GM19455 (cell line): ENCODE measurements around the gene ESYT2.

ENCODE experiments used
- ATAC-seq: cut with Tn5 transposase; IDR thresholded peaks from one replicate; pipeline ENCODE4 v1.9.1; 2021; ENCODE audit not compliant: unreplicated experiment

Gene ESYT2

DNA sequence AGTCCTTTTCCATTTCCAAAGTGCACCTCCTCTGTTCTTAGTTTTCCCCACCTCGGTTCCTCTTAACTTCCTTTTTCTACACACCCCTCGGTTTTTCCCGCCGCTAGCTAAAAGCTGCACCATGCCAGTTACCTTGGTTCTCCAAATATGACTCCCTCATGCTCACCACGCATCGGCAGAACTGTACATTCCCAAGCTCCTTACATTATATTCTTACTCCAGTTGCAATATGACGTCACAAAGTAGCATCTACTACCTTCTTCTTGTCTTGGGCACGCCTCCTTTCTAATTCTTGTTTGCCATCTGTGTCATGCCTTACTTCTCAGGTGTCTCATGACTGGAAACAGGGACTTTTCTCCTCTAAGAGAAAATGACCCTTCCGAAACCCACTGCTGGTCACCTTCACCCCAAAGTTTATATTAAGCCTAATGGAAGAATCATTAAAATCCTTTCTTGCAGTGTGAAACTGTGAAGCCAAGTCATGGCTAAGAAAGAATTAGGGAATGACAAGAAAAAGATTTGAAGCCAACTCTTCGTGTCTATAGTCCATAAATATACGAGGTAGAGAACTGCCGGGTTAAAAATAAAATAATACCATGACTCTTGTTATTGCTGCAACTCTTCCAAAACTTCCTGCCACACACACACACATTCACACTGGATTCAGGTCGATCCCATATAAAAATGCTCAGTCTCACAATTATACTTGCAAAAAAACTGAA, 1.7 kb downstream of the ESYT2 start:
- no peak for ATAC-seq

DNA sequence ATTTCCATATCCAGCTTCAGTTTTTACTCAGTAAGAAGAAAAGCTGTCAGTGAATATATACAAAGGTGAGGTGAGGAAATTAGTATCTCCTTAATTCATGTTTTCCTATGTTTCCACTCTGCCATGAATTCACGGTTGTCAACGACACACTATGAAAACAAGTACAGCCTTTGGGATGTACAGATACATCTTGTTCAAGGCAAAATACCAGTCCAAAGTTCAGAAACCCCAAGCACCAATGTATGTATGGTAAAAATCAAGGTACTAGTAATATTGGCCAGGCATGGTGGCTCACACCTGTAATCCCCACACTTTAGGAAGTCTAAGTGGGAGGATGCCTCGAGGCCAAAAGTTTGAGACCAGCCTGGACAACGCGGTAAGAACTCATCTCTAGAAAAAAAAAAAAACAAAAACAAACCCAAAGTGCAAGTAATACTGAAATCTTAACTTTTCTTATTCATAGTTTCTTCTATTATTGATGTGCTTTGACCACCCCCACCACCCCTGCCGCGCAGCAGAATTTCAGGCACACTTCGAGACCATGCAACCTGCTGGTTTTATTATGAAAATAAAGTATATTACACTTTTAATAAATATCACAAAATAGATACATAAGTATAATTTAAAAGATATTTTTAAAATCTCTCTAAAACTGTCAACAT, 3.5 kb downstream of the ESYT2 start:
- ATAC-seq: no peak

DNA sequence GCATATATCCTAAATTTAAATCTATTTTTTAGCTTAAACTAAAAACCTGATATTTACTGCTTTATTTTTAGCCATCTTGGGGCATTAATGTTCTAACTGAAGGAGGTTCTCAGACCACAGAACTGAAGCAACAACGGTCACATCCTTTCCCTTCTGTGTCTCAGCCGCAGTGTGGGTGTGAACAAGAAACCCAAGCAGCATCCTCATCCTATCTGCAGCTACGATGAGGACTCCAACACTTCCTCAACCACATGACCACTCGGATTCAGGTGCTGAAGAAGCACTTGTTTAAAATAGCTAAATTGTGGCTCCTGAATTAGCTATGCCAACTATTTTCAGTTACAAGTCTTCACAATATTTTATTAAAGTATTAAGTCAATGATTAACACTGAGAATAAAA, 5.3 kb downstream of the ESYT2 start:
- ATAC-seq: peak; percentile 50

DNA sequence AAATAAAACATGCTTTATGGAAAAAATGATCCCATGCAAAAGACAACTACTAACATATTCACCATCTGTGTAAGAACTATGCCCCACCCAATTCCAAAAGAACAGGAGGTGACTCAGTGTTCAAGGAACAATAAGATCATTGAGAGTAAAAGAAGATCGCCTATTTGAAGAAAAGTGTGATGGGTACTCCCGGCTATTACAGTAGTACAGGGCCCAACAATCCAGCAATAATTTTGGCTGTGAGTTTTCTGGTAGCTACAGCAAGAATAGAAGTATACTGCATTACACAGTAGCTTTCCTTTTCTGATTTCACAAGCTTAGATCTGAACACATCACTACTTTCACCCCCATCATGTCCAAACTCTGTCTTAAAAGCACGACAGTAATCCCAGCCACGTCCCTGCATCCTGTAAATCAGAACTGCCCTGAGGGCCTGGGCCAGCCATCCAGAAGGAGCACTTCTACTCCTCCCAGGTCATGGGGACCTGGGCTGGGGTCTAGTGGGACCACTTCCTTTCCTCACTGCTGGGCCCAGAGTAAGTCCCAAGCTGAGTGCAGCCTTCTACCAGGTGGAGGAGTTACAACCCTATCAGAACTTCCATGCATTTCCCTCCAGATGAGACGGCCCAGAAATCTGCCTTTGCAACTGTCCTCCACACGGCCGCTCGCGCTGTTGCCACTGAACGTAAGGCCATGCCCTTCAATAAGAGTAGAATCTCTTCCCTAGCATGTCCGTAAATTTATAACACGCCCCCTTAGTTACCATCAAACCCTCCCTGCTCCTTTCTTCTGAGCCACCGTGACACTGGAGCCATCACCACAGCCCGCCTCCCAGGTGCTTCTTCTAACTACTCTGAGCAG, 7.9 kb downstream of the ESYT2 start:
- no peak for ATAC-seq

DNA sequence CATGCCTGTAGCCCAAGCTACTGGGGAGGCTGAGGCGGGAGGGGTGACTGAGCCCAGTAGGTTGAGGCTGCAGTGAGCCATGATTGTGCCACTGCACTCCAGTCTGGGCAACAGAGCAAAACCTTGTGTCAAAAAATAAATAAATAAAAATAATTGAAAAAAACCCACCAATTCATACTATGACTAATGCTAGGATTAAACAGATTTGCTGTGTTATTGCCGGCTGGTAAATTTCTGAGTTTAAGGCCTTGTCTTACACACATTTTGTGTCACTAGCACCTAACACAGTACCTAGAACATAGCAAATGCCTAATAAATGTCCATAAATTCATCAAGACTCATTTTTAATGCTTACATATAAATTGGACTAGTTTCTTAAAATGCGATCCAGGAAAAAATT, 8.7 kb downstream of the ESYT2 start:
- ATAC-seq: no peak

DNA sequence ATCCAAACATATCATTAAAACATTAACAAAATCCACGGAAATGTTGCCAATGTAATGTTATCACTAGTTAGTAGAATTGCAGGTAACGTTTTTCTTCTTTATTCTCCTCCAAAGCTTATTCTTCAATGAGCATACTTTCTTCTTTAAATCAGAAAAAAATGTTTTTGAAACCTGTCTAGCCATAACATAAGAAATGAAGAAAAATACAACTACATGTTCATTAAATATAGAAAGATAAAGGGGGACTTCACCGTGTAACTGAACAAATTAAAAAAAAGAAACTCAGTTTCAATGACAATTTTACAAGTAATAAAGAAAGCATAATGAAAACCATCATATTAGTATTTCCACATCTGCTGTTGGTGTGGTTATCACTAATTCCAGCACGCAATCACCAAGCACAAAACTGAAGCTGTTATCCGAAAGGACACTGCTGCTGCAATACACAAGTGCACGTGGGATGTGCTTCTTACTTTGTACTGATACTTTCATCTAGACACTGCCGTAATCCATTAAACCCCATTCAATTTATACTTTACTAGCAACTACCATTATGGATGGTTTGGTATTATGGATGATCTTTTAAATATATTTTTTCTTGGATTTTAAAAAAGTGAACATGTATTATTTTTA, 9.6 kb downstream of the ESYT2 start:
- no peak for ATAC-seq

DNA sequence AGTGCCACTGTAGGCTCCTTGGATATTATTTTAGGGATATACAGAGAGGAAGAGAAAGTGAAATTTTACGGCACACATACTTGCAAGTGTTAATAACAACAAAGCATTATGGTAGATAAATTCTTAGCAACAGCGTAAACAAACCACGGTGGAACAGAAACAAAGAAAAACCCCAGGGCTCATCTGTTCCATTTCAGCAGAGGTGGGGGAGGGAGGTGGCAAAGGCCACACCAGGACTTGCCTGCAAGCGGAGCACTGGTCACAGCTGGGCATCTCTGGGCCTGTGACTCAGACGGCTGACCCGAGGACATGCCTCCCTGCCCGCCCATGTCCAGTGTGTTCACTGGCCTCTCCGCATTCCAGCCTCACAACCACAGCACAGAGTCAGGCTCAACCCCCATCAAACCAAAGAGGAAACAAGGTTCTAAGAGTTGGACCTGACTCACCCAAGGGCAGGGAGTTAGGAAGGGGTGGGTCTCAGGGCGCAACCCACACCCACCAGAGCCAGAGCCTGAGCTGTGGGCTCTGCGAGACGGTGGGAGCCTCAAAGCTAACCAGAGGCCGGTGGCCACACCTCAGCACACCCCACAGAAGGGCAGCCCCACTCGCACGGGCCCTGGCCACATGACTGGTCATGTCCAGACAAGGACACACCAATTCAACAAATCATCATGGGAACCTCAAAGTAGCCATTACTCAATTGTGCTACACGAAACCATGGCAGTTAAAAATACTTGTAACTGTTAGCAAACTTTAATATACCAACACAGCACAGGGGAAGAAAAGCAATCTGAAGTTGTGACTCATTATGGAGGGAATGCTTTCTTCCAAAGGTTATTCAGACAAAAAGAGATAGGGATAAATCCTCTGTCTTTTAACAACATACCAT, 10.7 kb downstream of the ESYT2 start:
- ATAC-seq: peak; percentile 88

DNA sequence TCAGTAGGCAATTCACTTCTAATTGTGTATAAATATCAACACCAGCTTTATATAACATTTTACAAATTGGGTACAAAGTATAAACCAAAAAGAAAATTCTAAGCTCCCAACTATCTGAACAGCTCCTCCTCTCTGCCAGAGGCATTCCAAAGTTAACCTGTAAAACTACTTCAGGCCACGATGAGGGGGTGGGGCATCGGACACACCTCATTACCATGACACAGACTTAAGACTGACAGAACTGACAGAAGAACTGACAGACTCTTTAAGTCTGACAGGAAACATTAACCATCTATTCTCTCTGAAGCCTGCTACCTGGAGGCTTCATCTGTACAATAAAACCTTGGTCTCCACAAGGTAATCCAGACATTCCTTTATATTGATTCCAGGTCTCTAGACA, 12.3 kb downstream of the ESYT2 start:
- ATAC-seq: no peak

DNA sequence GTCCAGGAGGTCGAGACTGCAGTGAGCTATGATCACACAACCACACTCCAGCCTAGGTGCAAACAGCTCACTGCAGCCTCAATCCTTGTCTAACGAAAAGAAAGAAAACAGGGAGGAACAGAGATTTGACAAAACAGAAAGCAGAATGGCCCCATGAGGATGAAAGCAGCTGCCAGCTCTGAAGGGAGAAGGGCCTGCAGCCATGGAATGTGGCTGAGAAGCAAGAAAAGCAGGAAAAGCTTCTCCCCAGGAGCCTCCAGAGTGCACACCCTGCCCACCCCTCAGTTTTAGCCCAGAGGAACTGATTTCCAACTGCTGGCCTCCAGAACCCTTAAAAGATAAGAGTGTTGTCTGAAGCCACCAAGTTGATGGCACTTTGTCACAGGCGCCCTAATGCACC, 13.0 kb downstream of the ESYT2 start:
- no peak for ATAC-seq

DNA sequence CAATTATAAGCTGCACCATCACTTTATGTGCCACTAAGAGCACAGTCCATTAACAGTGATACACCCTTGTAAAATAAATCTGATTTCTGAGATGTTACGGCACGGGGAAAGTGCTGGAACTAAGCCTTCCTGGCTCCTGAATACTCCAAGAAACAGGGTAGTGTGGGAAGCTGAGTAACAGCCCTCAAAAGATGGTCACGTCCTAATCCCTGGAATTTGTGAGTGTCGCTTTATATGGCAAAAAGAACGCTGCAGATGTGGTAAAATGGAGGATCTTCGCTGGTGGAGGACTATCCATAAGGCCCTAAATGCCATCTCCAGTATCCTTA, 13.5 kb downstream of the ESYT2 start:
- no peak for ATAC-seq

DNA sequence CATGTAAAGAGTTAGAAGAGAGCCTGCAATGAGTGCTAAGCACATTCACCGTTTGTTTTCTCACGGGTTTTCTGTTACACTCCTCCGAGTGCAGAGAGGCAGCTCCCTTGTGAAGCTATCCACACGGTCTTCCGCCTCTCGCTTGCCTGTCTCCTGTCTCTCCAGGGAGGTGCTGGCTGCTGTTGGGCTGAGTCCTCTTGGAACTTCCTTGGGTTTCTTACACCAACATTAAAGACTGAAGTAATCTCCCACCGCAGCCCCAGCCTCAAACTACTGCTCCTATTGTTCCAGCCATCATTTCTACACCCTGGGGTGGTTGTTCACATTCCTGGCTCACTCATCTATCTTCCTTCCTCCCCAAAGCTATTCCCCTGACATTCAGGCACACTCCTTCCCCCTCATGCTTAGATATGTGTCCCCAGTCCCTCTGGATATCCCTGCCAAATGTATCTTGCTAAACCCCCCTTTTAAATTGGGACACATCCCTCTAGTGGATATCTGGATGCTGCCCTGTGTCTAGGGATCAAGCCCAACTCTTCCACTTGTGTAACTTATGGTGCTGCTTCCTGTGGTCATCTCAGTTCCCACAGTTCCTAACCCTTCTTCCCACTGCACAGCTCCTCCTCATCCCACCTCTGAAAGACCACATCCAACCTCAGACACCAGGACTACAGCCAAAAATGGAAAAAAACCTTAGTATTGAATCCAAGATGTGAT, 14.1 kb downstream of the ESYT2 start:
- ATAC-seq: no peak

DNA sequence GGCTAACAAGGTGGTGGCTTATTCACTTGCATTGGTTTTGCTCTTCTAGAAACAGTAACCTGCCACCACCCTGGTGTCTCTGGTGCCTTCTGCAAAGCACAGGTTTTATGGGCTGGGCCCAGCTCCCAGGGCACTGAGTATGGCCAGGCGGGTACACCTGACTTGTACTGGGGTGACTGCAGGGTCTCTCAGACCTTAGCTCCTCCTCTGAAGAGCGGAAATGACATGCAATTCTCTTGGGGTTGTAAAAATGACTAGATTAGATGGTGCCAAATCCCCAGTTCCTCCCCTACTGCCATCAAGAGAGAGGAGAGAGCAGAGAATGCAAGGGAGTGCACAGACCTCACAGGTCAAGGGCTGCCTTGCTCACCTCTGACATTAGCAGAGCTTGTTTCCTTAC, 14.7 kb downstream of the ESYT2 start:
- ATAC-seq: no peak

DNA sequence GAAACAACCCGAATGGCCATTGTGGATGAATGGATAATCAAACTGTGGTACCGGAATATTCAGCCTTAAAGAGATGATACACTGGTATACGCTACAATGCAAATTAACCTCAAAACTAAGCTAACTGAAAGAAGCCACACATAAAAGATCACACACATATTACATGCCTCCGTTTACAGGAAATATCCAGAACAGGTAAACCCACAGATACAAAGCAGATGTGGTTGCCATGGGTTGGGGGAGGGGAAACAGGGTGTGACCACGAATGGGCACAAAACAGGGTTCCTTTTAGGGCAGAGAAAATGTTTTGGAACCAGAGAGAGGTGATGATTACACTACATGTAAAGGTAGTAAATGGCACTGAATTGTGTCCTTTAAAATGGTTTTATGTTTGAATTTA, 16.6 kb downstream of the ESYT2 start:
- ATAC-seq: no peak

DNA sequence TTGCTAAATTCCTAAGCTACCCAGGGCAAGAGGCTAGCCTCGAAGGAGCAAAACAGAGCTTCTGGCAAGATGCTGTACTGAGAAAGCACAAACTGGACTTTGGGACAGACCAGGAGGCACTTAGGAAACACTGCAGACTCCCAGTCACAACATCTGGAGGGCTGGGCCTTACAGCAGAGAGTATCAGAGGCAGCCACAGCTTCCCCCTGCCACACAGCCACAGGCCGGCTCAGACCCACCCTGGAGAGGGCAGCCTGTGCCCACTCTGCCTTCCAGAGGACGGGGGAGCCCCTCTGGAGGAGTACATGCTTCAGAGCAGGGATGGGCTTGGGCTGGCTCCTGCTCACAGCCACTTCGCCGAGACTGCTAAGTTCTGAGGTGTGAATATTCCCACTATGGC, 17.4 kb downstream of the ESYT2 start:
- ATAC-seq: no peak

DNA sequence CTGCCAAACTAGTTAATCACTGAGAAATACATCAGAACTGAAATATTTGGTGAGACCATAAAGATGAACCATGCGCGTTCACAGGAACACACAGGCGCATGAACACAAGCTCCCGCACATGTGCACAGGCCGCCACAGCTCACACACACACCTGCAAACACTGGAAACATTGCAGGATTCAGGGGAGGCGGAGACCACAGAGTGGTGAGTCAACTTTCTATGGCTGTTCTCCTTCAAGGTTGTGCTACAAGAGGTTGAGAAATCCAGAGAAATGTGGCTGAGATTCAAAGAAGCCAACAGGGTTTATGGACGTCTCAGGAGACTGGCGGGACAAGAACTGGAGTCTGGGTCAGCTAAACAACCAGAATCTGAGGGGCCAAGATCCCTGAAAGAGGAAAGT, 17.8 kb downstream of the ESYT2 start:
- no peak for ATAC-seq

DNA sequence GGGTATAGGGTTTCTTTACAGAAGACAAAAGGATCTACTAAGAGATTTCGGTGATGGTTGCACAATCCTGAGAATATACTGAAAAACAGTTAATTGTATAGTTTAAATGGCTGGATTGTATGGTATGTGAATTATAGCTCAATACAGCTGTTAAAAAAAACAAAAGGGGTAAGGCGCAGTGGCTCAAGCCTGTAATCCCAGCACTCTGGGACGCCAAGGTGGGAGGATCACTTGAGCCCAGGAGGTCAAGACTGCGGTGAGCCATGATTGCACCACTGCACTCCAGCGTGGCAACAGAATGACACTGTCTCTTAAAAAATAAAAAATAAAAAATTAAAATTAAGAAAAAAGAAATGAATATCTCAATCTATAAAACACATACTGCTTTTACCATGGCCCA, 18.5 kb downstream of the ESYT2 start:
- no peak for ATAC-seq

DNA sequence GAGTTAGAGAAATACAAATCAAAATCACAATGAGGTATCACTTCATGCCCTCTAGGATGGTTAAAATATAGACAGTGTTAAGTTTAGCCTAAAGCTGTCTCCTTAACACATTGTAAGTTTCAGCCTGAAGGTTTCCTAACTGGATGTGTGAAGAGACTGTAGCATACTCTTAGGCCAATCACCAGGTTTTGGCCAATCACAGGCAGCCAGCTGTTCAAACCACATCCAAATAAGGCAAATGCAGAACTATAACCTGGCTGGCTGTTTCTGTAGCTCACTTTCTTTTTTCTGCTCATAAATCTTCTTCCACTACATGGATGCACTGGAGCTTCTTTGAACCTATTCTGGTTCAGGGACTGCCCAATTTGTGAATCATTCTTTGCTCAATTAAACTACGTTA, 19.7 kb downstream of the ESYT2 start:
- no peak for ATAC-seq

DNA sequence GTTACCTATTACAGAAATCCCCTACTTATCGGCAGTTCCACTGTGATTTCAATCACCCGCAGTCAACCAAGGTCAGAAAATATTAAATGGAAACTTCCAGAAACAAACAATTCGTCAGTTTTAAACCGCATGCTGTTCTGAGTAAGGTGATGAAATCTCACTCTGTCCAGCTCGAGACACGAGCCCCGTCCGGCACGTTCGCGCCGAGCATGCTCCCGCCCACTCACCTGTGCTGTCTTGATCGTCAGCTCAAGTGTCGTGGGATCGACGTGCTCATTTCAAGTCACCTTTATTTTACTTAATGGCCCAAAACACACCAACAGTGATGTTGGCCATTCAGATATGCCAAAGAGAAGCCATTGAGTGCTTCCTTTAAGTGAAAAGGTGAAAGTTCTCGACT, 21.2 kb downstream of the ESYT2 start:
- no peak for ATAC-seq

DNA sequence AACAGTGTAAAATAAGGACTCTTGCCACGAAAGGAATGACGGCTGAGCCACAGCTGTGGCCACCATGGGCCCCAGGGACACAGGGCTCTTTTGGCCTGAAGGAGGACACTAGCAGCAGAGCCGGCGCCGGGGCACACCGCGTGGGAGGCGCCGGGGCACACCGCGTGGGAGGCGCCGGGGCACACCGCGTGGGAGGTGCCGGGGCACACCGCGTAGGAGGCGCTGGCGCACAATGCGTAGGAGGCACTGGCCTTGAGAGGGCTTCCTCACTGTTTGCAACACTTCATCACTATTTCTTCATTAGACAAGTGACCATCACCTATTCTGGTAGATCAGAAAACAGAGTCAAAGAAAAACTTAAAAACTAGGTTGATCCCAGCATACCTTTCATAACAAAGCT, 23.4 kb downstream of the ESYT2 start:
- no peak for ATAC-seq

DNA sequence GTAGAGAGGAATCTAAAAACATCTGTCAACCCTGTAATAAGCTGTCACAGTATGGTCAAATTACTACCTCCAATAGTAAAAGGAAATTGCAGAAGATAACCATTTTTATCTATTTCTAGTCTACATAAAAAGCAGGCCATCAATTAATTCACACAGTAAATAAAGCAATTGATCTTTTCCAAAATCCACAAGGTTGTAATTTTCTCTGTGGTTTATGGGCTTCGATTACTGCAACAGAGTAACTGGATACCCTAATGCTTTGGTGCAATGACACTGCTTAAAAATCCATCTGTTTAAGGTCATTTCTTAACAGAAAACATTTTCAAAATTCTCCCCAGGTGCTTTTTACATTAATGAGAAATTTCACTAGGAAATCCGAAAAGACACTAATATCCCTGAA, 23.9 kb downstream of the ESYT2 start:
- ATAC-seq: no peak
